Activated CD4-positive, alpha-beta T cell treated with anti-CD3 and anti-CD28 coated beads, Interleukin-2, amount 10 ng/mL, durations not matched to agents 24 days and 14 days (primary cell): ENCODE data around the gene TFDP1. TPM values are rescaled to one million over a fixed set of nuclear protein-coding genes. Genes with fewer than 3 reads are reported as not detected.

Experiments used
- DNase-seq: peaks from one replicate; pipeline ENCODE4 v3.0.0; 2022
- H3K27ac Mint-ChIP-seq: one replicate; pipeline ENCODE4 v1.8.0; 2022; ENCODE audit warnings: mild to moderate bottlenecking, mixed read lengths
- H3K27me3 Mint-ChIP-seq: one replicate; pipeline ENCODE4 v1.8.0; 2022; ENCODE audit warnings: mixed read lengths
- H3K36me3 Mint-ChIP-seq: one replicate; pipeline ENCODE4 v1.8.0; 2022; ENCODE audit warnings: low read depth, mild to moderate bottlenecking, mixed read lengths
- H3K4me1 Mint-ChIP-seq: one replicate; pipeline ENCODE4 v1.8.0; 2021; ENCODE audit warnings: mixed read lengths
- H3K4me3 Mint-ChIP-seq: one replicate; pipeline ENCODE4 v1.8.0; 2022; ENCODE audit warnings: mild to moderate bottlenecking, moderate library complexity, mixed read lengths
- H3K9me3 Mint-ChIP-seq: one replicate; pipeline ENCODE4 v1.8.0; 2021; ENCODE audit warnings: mixed read lengths
- intact Hi-C: fragments of 100-400 bp; cut with micrococcal nuclease; formaldehyde crosslinking; loops from one replicate; pipeline ENCODE4 v1.15.1; 2023
- total RNA-seq: library from RNA; stranded (reverse); gene quantifications from 2 replicates; pipeline ENCODE4 v1.2.3, GENCODE V29; 2022

Gene TFDP1
- total RNA-seq, 1 donor from 2014 or later = 180 TPM

GRCh38 chr13:113567681-113568080 lies 16.9 kb upstream of the TFDP1 start:
- intact Hi-C loops = no loop called here
- Mint-ChIP-seq H3K4me1 (no peaks in the 10 kb centered on the region), H3K27ac (no peak overlapping the region), H3K36me3 (no peaks in the 10 kb centered on the region), H3K4me3 (no peak overlapping the region), H3K9me3 (no peaks in the 10 kb centered on the region), H3K27me3 (peaks cover 24% of the 10 kb centered on the region)
- peak; percentile 31 for DNase-seq

- DNase-seq = no peak
- H3K9me3 Mint-ChIP-seq = peaks cover 11% of the 10 kb centered on the region
- no peaks in the 10 kb centered on the region for H3K36me3 Mint-ChIP-seq
- H3K27me3 Mint-ChIP-seq = peaks cover 38% of the 10 kb centered on the region
- no peaks in the 10 kb centered on the region for H3K4me1 Mint-ChIP-seq
- intact Hi-C loops = no loop called here
- no peak overlapping the region for H3K27ac Mint-ChIP-seq
- no peak overlapping the region for H3K4me3 Mint-ChIP-seq
Measured at GRCh38 chr13:113573065-113573464, 11.5 kb upstream of the TFDP1 start.

GRCh38 chr13:113576597-113576996 lies 8.0 kb upstream of the TFDP1 start:
- no peak overlapping the region for H3K4me3 Mint-ChIP-seq
- H3K27ac Mint-ChIP-seq = no peak overlapping the region
- H3K9me3 Mint-ChIP-seq = peaks cover 11% of the 10 kb centered on the region
- peaks cover 25% of the 10 kb centered on the region for H3K27me3 Mint-ChIP-seq
- intact Hi-C loops = no loop called here
- H3K36me3 Mint-ChIP-seq = no peaks in the 10 kb centered on the region
- H3K4me1 Mint-ChIP-seq = no peaks in the 10 kb centered on the region
- no peak for DNase-seq

- no peak overlapping the region for H3K27ac Mint-ChIP-seq
- intact Hi-C loops = no loop called here
- H3K9me3 Mint-ChIP-seq = peaks cover 11% of the 10 kb centered on the region
- H3K27me3 Mint-ChIP-seq = peaks cover 23% of the 10 kb centered on the region
- H3K4me3 Mint-ChIP-seq = no peak overlapping the region
- no peaks in the 10 kb centered on the region for H3K4me1 Mint-ChIP-seq
- H3K36me3 Mint-ChIP-seq = no peaks in the 10 kb centered on the region
- no peak for DNase-seq
Measured at GRCh38 chr13:113577881-113578435, 6.6 kb upstream of the TFDP1 start.

- intact Hi-C loops = no loop called here
- H3K9me3 Mint-ChIP-seq = peaks cover 6% of the 10 kb centered on the region
- DNase-seq = no peak
- H3K27ac Mint-ChIP-seq = no peak overlapping the region
- H3K4me3 Mint-ChIP-seq = no peak overlapping the region
- H3K36me3 Mint-ChIP-seq = peaks cover 3% of the 10 kb centered on the region
- peaks cover 18% of the 10 kb centered on the region for H3K27me3 Mint-ChIP-seq
- H3K4me1 Mint-ChIP-seq = peaks cover 6% of the 10 kb centered on the region
Measured at GRCh38 chr13:113579686-113580085, 4.9 kb upstream of the TFDP1 start.

GRCh38 chr13:113581871-113582270 lies 2.7 kb upstream of the TFDP1 start:
- peaks cover 2% of the 10 kb centered on the region for H3K9me3 Mint-ChIP-seq
- no peak overlapping the region for H3K4me3 Mint-ChIP-seq
- no peak for DNase-seq
- peaks cover 17% of the 10 kb centered on the region for H3K36me3 Mint-ChIP-seq
- H3K27ac Mint-ChIP-seq = no peak overlapping the region
- H3K4me1 Mint-ChIP-seq = peaks cover 17% of the 10 kb centered on the region
- intact Hi-C loops = no loop called here
- peaks cover 15% of the 10 kb centered on the region for H3K27me3 Mint-ChIP-seq

- Mint-ChIP-seq H3K27ac (peak overlapping the region; percentile 41), H3K4me3 (peak overlapping the region; percentile 68), H3K27me3 (peaks cover 8% of the 10 kb centered on the region), H3K9me3 (no peaks in the 10 kb centered on the region), H3K36me3 (peaks cover 27% of the 10 kb centered on the region), H3K4me1 (peaks cover 21% of the 10 kb centered on the region)
- no peak for DNase-seq
- intact Hi-C loops = no loop called here
Measured at GRCh38 chr13:113582841-113583631, 1.5 kb upstream of the TFDP1 start.

GRCh38 chr13:113584870-113585671 lies 518 bp downstream of the TFDP1 start:
- H3K4me1 Mint-ChIP-seq = peaks cover 30% of the 10 kb centered on the region
- peak overlapping the region; percentile 90 for H3K27ac Mint-ChIP-seq
- H3K9me3 Mint-ChIP-seq = no peaks in the 10 kb centered on the region
- peak; percentile 83 for DNase-seq
- H3K4me3 Mint-ChIP-seq = peak overlapping the region; percentile 88
- H3K36me3 Mint-ChIP-seq = peaks cover 37% of the 10 kb centered on the region
- intact Hi-C loops = loop anchor here (2.0 kb wide), 2 partner anchors 94 to 376 kb away; partner anchors contain the start of genes CUL4A, DCUN1D2 and PCID2
- peaks cover 3% of the 10 kb centered on the region for H3K27me3 Mint-ChIP-seq

- H3K27ac Mint-ChIP-seq = peak overlapping the region; percentile 90
- H3K4me1 Mint-ChIP-seq = peaks cover 30% of the 10 kb centered on the region
Measured at GRCh38 chr13:113585896-113586295, 1.3 kb downstream of the TFDP1 start.

GRCh38 chr13:113586661-113587479 lies 2.3 kb downstream of the TFDP1 start:
- Mint-ChIP-seq H3K36me3 (peaks cover 48% of the 10 kb centered on the region), H3K4me3 (peak overlapping the region; percentile 88), H3K27ac (peak overlapping the region; percentile 25), H3K27me3 (no peaks in the 10 kb centered on the region), H3K4me1 (peaks cover 36% of the 10 kb centered on the region), H3K9me3 (no peaks in the 10 kb centered on the region)
- intact Hi-C loops = no loop called here
- DNase-seq = peak; percentile 68

More at GRCh38 chr13:113585896-113586295, 1.3 kb downstream of the TFDP1 start:
- DNase-seq = no peak
- intact Hi-C loops = loop anchor here (2.0 kb wide), 2 partner anchors 95 to 377 kb away; partner anchors contain the start of genes CUL4A, DCUN1D2 and PCID2
- Mint-ChIP-seq H3K4me3 (peak overlapping the region; percentile 88), H3K9me3 (no peaks in the 10 kb centered on the region), H3K36me3 (peaks cover 41% of the 10 kb centered on the region), H3K27me3 (peaks cover 3% of the 10 kb centered on the region)

GRCh38 chr13:113588394-113589111 lies 4.0 kb downstream of the TFDP1 start:
- Mint-ChIP-seq H3K4me3 (peak overlapping the region; percentile 19), H3K27me3 (no peaks in the 10 kb centered on the region), H3K9me3 (no peaks in the 10 kb centered on the region), H3K36me3 (peaks cover 55% of the 10 kb centered on the region), H3K27ac (peak overlapping the region; percentile 8), H3K4me1 (peaks cover 35% of the 10 kb centered on the region)
- intact Hi-C loops = no loop called here
- DNase-seq = no peak

- DNase-seq = no peak
- intact Hi-C loops = no loop called here
- Mint-ChIP-seq H3K4me1 (peaks cover 31% of the 10 kb centered on the region), H3K4me3 (no peak overlapping the region), H3K9me3 (no peaks in the 10 kb centered on the region), H3K27me3 (no peaks in the 10 kb centered on the region), H3K27ac (no peak overlapping the region), H3K36me3 (peaks cover 52% of the 10 kb centered on the region)
Measured at GRCh38 chr13:113589251-113589960, 4.9 kb downstream of the TFDP1 start.
